HL-60 (cell line): ENCODE data around the gene KRTAP29-1.

ENCODE experiments used
- DNase-seq, 2 experiments: peaks; one replicate each; pipeline ENCODE4 v3.0.0-alpha.2; 2010 to 2020; ENCODE audit warnings: low read depth in 1 of 2, low spot score in 1 of 2
- H3K27ac ChIP-seq: fragments of 250-450 bp; sonication (Bioruptor Pico); replicated peaks from 2 replicates; pipeline ENCODE4 v1.5.1; 2020; ENCODE audit warnings: mild to moderate bottlenecking, moderate library complexity
- H3K27me3 ChIP-seq: fragments of 250-450 bp; sonication (Bioruptor Pico); 2 replicates; pipeline ENCODE4 v1.5.1; 2021; ENCODE audit warnings: mild to moderate bottlenecking, moderate library complexity; ENCODE audit not compliant: insufficient read depth, poor library complexity, severe bottlenecking
- H3K4me3 ChIP-seq: replicated peaks from 2 replicates; pipeline ENCODE4 v1.5.1; 2011; ENCODE audit warnings: mild to moderate bottlenecking, control low read depth, low read length; ENCODE audit not compliant: insufficient read depth
- CTCF ChIP-seq: IDR thresholded peaks from one replicate; pipeline ENCODE4 v1.5.1; 2011; ENCODE audit warnings: low read length, control low read depth, inconsistent platforms; ENCODE audit not compliant: insufficient read depth
- GABPA ChIP-seq: IDR thresholded peaks from 2 replicates; pipeline ENCODE4 v1.6.1; 2012; ENCODE audit warnings: low read depth
- POLR2AphosphoS5 ChIP-seq: IDR thresholded peaks from 2 replicates; pipeline ENCODE4 v1.6.1; 2012; ENCODE audit warnings: low read depth
- REST ChIP-seq: IDR thresholded peaks from 2 replicates; pipeline ENCODE4 v1.6.1; 2012; ENCODE audit warnings: low read depth; ENCODE audit not compliant: insufficient replicate concordance
- SPI1 ChIP-seq: IDR thresholded peaks from 2 replicates; pipeline ENCODE4 v1.6.1; 2012; ENCODE audit warnings: low read depth, mild to moderate bottlenecking, borderline replicate concordance

Gene KRTAP29-1

GRCh38 chr17:41340494-41340893 lies 37.8 kb upstream of the KRTAP29-1 start:
- no peak for DNase-seq
- TF ChIP-seq SPI1: no peak
- no peak for TF ChIP-seq CTCF
- no peak for TF ChIP-seq REST
- no peak for TF ChIP-seq POLR2AphosphoS5
- no peak for TF ChIP-seq GABPA
- Histone ChIP-seq H3K27ac (no peak overlapping the region), H3K27me3 (peaks cover 4% of the 10 kb centered on the region), H3K4me3 (no peak overlapping the region)

GRCh38 chr17:41339571-41340172 lies 37.0 kb upstream of the KRTAP29-1 start:
- TF ChIP-seq GABPA (no peak), SPI1 (no peak)
- Histone ChIP-seq H3K4me3 (no peak overlapping the region), H3K27ac (no peak overlapping the region), H3K27me3 (peaks cover 4% of the 10 kb centered on the region)
- DNase-seq: no peak

- DNase-seq: no peak
- peaks cover 4% of the 10 kb centered on the region for H3K27me3 ChIP-seq
- TF ChIP-seq REST: no peak
- TF ChIP-seq CTCF: no peak
- TF ChIP-seq GABPA: no peak
Measured at GRCh38 chr17:41338961-41339485, 36.4 kb upstream of the KRTAP29-1 start.

GRCh38 chr17:41335747-41336146 lies 33.1 kb upstream of the KRTAP29-1 start:
- peaks cover 5% of the 10 kb centered on the region for H3K27me3 ChIP-seq
- no peak overlapping the region for H3K4me3 ChIP-seq
- DNase-seq: no peak
- no peak overlapping the region for H3K27ac ChIP-seq
- TF ChIP-seq CTCF (no peak), GABPA (no peak), POLR2AphosphoS5 (no peak), REST (no peak), SPI1 (no peak)

More at GRCh38 chr17:41338961-41339485, 36.4 kb upstream of the KRTAP29-1 start:
- H3K4me3 ChIP-seq: no peak overlapping the region
- H3K27ac ChIP-seq: no peak overlapping the region
